ENCODE results near the gene ARHGEF5. TPM values are rescaled to one million over a fixed set of nuclear protein-coding genes. Genes with fewer than 3 reads are reported as not detected.

Gene ARHGEF5
- total RNA-seq, 4 donors from 2014 or later: 73.7 to 141 (median 81.4) TPM

DNA sequence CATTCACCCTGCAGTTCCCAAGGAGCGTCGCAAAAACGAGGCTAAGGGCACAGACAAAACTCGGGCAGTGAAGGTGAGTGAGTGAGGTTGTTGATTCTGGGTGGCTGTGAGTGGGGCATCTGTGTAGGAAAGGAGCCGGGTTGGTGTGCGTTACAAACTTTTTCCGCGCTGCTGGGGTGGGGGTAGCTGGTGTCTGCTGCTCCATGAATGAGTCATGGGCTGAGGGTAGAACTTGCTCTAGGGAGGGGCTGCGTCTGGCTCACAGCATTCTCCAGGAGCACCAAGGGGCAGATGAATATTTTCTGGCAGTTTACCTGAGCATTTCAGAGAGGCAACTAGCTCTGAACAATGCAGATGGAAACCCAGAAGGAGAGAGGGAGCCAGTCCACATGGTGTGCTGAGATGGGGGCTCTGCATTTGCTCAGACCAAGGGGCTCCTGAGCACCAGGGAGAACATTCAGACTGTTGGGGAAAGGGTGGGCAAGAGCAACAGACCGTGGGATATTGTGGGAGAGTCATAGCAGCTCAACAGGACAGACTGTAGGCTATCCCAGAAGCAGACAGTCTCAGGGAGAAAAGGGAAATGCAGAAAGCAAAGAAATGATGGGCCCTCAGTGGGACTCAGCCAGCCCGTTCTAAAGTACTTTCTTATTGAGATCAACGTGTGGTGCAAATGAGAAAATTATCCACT is 29.5 kb downstream of the ARHGEF5 start:
- no peak overlapping the region for H3K4me3 ChIP-seq (ENCODE audit: low read depth, poor library complexity, severe bottlenecking)
- intact Hi-C loops (cut with DNase I; ENCODE audit: low total_unique reads): no loop called here
- peak in 1 of 2 donors; percentile 52 for DNase-seq (ENCODE audit: low spot score in 2 of 2)
- TF ChIP-seq, protein P1, sequence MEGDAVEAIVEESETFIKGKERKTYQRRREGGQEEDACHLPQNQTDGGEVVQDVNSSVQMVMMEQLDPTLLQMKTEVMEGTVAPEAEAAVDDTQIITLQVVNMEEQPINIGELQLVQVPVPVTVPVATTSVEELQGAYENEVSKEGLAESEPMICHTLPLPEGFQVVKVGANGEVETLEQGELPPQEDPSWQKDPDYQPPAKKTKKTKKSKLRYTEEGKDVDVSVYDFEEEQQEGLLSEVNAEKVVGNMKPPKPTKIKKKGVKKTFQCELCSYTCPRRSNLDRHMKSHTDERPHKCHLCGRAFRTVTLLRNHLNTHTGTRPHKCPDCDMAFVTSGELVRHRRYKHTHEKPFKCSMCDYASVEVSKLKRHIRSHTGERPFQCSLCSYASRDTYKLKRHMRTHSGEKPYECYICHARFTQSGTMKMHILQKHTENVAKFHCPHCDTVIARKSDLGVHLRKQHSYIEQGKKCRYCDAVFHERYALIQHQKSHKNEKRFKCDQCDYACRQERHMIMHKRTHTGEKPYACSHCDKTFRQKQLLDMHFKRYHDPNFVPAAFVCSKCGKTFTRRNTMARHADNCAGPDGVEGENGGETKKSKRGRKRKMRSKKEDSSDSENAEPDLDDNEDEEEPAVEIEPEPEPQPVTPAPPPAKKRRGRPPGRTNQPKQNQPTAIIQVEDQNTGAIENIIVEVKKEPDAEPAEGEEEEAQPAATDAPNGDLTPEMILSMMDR (IDR thresholded peaks at IDR 0.05): no peak
- no peak for TF ChIP-seq POLR2A (IDR thresholded peaks at IDR 0.05)
- 40 to 51% methylated on average over 12 of the region's 12 CpGs for WGBS, 2 donors

DNA sequence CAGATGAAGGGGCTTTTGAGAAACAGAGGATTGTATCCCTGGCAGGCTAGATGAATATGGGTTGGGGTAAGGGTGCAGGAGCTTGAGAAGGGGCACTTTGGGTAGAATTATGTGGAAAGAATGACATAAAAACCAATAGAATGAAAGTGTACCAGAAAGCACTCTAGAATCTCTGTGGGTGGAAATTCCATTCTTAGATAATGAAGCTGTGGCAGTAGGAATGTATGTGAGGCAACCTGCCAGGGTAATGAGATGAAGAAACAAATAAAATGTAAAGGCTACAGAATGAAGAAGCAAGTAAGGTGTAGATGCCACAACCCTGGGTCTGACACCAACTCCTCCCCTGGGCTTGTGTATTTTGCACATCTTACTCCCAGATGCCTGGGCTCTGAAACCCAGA is 31.5 kb downstream of the ARHGEF5 start:
- DNase-seq (ENCODE audit: low spot score in 2 of 2): no peak
- no peak overlapping the region for H3K4me3 ChIP-seq (ENCODE audit: low read depth, poor library complexity, severe bottlenecking)
- intact Hi-C loops (cut with DNase I; ENCODE audit: low total_unique reads): no loop called here
- TF ChIP-seq, protein P1 (IDR thresholded peaks at IDR 0.05): no peak
- no peak for TF ChIP-seq POLR2A (IDR thresholded peaks at IDR 0.05)

GRCh38 chr7:144388950-144389349 is 33.7 kb downstream of the ARHGEF5 start:
- no peak for DNase-seq (ENCODE audit: low spot score in 2 of 2)
- H3K4me3 ChIP-seq (ENCODE audit: low read depth, poor library complexity, severe bottlenecking): no peak overlapping the region
- 88 to 94% methylated on average over 5 of the region's 5 CpGs for WGBS, 2 donors
- no peak for TF ChIP-seq POLR2A (IDR thresholded peaks at IDR 0.05)
- TF ChIP-seq, protein P1 (IDR thresholded peaks at IDR 0.05): no peak
- intact Hi-C loops (cut with DNase I; ENCODE audit: low total_unique reads): no loop called here

DNA sequence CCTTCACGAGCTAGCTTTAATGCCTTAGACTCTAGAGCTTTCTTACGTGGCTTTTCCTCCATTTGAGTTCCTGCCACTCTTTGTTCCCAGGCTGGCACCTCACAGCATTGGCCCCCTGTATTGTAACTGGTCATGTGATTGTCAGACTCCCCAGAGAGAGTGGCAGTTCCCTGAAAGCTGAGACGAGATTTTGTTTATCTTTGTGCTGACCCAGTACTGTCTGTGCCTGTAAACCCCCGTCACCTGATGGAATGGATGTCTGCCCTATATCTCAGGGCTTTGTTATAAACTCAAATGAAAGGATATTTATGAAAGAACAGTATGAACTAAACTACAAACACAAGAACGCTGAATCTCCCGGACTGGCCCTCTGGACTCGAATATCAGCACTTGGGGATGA is 35.3 kb downstream of the ARHGEF5 start:
- no peak for TF ChIP-seq POLR2A (IDR thresholded peaks at IDR 0.05)
- TF ChIP-seq, protein P1 (IDR thresholded peaks at IDR 0.05): no peak
- intact Hi-C loops (cut with DNase I; ENCODE audit: low total_unique reads): no loop called here
- no peak for DNase-seq (ENCODE audit: low spot score in 2 of 2)
- WGBS, 2 donors: 72 to 74% methylated on average over 7 of the region's 7 CpGs
- H3K4me3 ChIP-seq (ENCODE audit: low read depth, poor library complexity, severe bottlenecking): no peak overlapping the region

- no peak overlapping the region for H3K4me3 ChIP-seq (ENCODE audit: low read depth, poor library complexity, severe bottlenecking)
- no peak for DNase-seq (ENCODE audit: low spot score in 2 of 2)
- TF ChIP-seq POLR2A (IDR thresholded peaks at IDR 0.05): no peak
- TF ChIP-seq, protein P1 (IDR thresholded peaks at IDR 0.05): no peak
- WGBS, 2 donors: 96 to 97% methylated on average over 4 of the region's 4 CpGs
- intact Hi-C loops (cut with DNase I; ENCODE audit: low total_unique reads): no loop called here
Observed at GRCh38 chr7:144391014-144391413, 35.8 kb downstream of the ARHGEF5 start.

- no peak for DNase-seq (ENCODE audit: low spot score in 2 of 2)
- TF ChIP-seq POLR2A (IDR thresholded peaks at IDR 0.05): no peak
- TF ChIP-seq, protein P1 (IDR thresholded peaks at IDR 0.05): peak in 1 of 3 donors; percentile 28
- no peak overlapping the region for H3K4me3 ChIP-seq (ENCODE audit: low read depth, poor library complexity, severe bottlenecking)
- 0 to 1% methylated on average over 8 of the region's 8 CpGs for WGBS, 2 donors
- intact Hi-C loops (cut with DNase I; ENCODE audit: low total_unique reads): no loop called here
Observed at GRCh38 chr7:144391823-144392255, 36.6 kb downstream of the ARHGEF5 start.
